ENCODE results near the gene TRAF2.

The TRAF2 gene

DNA sequence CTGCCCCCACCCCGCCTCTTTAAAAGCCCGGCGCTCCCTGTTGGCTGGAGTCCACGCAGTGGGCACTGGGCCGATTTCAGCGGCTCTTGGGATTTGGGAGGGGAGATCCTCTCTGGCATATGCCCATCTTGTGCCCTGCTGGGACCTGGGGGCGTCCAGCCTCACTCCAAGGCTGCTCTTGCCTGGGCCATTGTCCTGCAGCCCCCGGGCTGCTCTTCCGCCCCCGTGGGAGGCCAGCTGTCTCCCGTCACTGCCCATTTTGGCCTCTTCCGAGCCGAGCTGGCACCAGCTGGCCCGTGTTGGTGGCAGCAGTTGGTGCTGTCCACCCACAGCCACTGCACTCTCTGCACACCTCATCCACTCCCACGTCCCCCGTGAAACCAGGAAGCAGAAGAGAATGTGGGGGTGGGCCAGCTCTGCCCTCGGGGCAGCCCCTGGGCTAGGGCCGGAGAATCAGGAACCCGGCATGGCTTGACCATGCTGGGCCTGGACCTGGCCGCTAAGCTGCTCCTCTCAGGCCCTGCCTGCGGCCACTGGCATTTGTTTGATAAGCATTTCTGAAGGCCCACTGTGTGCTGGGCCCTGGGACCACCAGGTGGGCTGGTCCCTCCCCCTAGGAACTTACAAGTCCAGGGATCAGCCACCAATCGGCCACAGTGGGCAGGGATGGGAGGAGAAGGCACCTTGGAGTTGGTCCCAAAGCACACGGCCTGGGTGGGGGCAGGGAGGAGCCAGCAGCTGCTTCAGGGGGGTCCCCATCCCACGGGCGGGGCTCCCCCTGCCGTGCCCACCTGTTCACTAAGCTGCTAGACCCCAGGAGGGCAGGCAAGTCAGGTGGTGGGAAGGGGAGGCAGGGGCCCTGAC, 60.9 kb downstream of the TRAF2 start:
- TF ChIP-seq POLR2AphosphoS5 (IDR thresholded peaks at IDR 0.05; ENCODE audit: low read depth, low read length), result no peak
- TF ChIP-seq TAF1 (IDR thresholded peaks at IDR 0.05; ENCODE audit: borderline replicate concordance, insufficient read depth, low read length), result no peak
- TF ChIP-seq SIN3A (IDR thresholded peaks at IDR 0.05; ENCODE audit: borderline replicate concordance, insufficient read depth, low read length), result no peak
- TF ChIP-seq FOXP2 (optimal IDR thresholded peaks at IDR 0.05; ENCODE audit: borderline replicate concordance, extremely low read depth, extremely low read length, insufficient read depth), result no peak
- TF ChIP-seq, protein P1, sequence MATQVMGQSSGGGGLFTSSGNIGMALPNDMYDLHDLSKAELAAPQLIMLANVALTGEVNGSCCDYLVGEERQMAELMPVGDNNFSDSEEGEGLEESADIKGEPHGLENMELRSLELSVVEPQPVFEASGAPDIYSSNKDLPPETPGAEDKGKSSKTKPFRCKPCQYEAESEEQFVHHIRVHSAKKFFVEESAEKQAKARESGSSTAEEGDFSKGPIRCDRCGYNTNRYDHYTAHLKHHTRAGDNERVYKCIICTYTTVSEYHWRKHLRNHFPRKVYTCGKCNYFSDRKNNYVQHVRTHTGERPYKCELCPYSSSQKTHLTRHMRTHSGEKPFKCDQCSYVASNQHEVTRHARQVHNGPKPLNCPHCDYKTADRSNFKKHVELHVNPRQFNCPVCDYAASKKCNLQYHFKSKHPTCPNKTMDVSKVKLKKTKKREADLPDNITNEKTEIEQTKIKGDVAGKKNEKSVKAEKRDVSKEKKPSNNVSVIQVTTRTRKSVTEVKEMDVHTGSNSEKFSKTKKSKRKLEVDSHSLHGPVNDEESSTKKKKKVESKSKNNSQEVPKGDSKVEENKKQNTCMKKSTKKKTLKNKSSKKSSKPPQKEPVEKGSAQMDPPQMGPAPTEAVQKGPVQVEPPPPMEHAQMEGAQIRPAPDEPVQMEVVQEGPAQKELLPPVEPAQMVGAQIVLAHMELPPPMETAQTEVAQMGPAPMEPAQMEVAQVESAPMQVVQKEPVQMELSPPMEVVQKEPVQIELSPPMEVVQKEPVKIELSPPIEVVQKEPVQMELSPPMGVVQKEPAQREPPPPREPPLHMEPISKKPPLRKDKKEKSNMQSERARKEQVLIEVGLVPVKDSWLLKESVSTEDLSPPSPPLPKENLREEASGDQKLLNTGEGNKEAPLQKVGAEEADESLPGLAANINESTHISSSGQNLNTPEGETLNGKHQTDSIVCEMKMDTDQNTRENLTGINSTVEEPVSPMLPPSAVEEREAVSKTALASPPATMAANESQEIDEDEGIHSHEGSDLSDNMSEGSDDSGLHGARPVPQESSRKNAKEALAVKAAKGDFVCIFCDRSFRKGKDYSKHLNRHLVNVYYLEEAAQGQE (IDR thresholded peaks at IDR 0.05; ENCODE audit: insufficient read depth in 1 of 2, low read depth in 2 of 2, low read length in 2 of 2), result no peak

DNA sequence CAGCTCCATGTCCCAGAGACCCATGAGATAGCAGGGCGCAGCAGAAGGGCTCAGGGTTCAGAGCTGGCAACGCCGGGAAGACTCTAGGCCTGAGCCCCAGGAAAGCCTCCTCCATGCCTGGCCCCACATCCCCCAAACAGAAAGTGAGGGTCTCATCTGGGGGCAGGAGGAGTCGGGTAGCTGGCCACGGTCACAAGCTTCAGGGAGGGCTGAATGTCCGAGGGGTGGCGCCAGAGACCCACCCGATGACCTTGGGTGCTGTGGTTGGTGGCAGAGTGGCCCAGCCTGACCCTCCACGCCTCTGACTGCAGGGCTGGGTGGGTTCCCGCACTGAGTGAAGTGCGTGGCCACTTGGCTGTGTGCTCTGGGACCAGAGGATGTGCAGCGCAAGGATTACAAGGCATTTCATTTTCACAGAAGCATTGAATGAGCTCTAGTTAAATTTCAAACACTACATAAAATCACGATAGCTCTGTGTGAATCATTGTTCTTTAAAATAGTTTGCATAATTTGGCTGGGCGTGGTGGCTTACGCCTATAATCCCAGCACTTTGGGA, 61.7 kb downstream of the TRAF2 start:
- TF ChIP-seq POLR2AphosphoS5 (IDR thresholded peaks at IDR 0.05; ENCODE audit: low read depth, low read length), result no peak
- TF ChIP-seq SIN3A (IDR thresholded peaks at IDR 0.05; ENCODE audit: borderline replicate concordance, insufficient read depth, low read length), result no peak
- TF ChIP-seq, protein P1 (IDR thresholded peaks at IDR 0.05; ENCODE audit: insufficient read depth in 1 of 2, low read depth in 2 of 2, low read length in 2 of 2), result no peak
- no peak for TF ChIP-seq FOXP2 (optimal IDR thresholded peaks at IDR 0.05; ENCODE audit: borderline replicate concordance, extremely low read depth, extremely low read length, insufficient read depth)
- TF ChIP-seq TAF1 (IDR thresholded peaks at IDR 0.05; ENCODE audit: borderline replicate concordance, insufficient read depth, low read length), result no peak

DNA sequence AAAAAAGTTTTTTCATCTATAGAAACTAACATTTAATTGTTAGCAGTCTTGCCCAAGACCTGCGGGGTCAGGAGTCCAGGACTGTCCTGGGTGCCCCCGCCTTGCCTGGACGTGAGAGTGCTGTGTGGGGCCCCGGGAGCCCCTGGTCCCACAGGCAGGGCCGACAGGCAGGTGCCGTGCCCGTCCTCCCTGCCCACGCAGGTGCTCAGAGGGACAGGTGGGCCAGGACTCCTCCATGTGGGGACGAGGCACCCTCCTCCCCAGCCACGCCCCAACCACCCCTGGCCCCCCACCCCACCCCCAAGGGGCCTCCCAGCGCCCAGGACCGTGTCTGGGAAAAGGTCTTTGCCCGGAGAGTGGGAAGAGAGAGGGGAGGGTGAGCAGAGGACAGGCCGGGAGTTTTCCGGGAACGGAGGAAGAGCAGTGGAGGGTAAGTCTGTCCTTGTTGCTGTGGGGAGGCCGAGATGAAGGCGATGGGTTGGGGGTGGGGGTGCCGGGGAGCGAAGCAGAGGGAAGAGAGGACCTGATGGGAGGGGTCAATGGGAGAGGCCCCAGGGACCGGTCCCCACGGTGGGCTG, 63.0 kb downstream of the TRAF2 start:
- TF ChIP-seq, protein P1 (IDR thresholded peaks at IDR 0.05; ENCODE audit: insufficient read depth in 1 of 2, low read depth in 2 of 2, low read length in 2 of 2), result no peak
- no peak for TF ChIP-seq TAF1 (IDR thresholded peaks at IDR 0.05; ENCODE audit: borderline replicate concordance, insufficient read depth, low read length)

DNA sequence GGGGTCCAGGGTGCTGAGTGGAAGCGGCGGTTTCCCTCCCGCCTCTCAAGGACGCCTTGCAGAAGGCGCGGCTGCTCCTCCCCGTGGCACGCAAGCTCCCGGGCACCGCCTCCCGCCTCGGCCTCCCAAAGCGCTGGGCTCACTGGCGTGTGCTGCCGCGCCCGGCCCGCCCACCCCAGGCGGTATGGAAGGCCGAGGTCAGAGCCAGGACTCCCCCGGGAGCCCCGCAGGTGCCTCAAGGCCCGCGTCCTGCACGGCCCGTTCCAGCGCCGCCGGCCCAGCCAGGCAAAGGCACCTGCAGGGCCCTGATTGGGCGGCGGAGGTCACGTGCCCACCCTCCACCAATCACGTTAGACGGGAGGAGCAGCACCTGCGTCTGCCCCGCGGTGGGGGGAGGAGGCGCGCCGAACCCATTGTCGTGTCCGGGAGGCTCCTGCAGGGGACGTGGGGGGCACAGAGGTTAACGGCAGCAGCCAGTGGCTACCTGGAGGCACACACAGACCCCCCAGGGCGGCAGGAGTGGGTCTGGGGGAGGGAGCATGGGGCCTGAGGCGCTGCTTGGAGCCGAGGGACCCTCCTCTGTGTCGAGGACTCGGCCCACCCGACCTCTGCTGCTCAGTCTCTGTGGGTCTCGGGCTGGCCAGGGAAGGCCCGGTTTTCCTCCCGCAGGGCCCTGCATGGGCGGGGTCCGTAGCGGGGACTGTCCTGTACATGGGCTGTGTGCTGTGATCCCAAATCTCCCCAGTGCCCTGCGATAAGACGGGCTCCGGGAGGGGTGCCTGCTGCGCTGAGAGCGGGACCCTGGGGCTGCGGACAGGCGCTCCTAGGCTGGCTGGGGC, 63.7 kb downstream of the TRAF2 start:
- TF ChIP-seq FOXP2 (optimal IDR thresholded peaks at IDR 0.05; ENCODE audit: borderline replicate concordance, extremely low read depth, extremely low read length, insufficient read depth) (no peak), SIN3A (IDR thresholded peaks at IDR 0.05; ENCODE audit: borderline replicate concordance, insufficient read depth, low read length) (no peak), TAF1 (IDR thresholded peaks at IDR 0.05; ENCODE audit: borderline replicate concordance, insufficient read depth, low read length) (no peak), POLR2AphosphoS5 (IDR thresholded peaks at IDR 0.05; ENCODE audit: low read depth, low read length) (peak; percentile 59)

DNA sequence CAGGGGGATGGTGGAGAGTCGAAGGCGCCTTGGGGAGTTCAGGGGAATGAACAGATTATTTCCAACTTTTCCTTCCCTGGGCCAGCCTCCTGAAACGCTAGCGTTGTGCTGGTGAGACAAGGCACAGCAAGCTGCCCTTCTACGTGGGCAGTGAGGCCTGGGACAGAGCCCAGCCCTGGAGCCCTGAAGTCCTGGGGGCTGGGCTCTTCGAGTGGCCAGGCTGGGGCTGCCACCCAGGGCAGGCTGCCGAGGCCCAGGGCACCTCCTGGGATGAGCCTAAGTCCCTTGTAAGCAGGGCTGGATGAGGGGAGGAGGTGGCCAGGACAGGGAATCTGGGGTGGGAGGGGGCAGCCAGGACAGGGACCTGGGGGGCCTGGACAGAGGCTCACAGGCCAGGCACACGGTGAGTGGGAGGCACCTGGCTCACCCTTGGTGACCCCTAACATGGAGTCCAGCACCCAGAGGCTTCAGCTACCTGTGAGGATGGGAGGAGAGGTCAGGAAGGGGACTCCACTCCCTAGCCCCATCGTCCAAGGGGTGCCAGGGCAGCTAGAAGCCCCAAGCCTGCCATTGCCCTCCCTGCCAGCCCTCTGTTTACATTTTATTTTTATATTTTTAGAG, 64.5 kb downstream of the TRAF2 start:
- TF ChIP-seq TAF1 (IDR thresholded peaks at IDR 0.05; ENCODE audit: borderline replicate concordance, insufficient read depth, low read length) (no peak), SIN3A (IDR thresholded peaks at IDR 0.05; ENCODE audit: borderline replicate concordance, insufficient read depth, low read length) (no peak), POLR2AphosphoS5 (IDR thresholded peaks at IDR 0.05; ENCODE audit: low read depth, low read length) (no peak), FOXP2 (optimal IDR thresholded peaks at IDR 0.05; ENCODE audit: borderline replicate concordance, extremely low read depth, extremely low read length, insufficient read depth) (no peak)
- TF ChIP-seq, protein P1 (IDR thresholded peaks at IDR 0.05; ENCODE audit: insufficient read depth in 1 of 2, low read depth in 2 of 2, low read length in 2 of 2), result no peak
